CD4-positive, alpha-beta T cell treated with Interleukin-4 for 4 hours (primary cell): ENCODE measurements around the gene AUTS2.

Source experiments
- DNase-seq: peaks from one replicate; pipeline ENCODE4 v3.0.0-alpha.2; 2020

The AUTS2 gene

GRCh38 chr7:69692611-69693010 lies 94.3 kb downstream of the AUTS2 start:
- DNase-seq, result no peak

GRCh38 chr7:69693042-69693441 lies 94.8 kb downstream of the AUTS2 start:
- no peak for DNase-seq

DNA sequence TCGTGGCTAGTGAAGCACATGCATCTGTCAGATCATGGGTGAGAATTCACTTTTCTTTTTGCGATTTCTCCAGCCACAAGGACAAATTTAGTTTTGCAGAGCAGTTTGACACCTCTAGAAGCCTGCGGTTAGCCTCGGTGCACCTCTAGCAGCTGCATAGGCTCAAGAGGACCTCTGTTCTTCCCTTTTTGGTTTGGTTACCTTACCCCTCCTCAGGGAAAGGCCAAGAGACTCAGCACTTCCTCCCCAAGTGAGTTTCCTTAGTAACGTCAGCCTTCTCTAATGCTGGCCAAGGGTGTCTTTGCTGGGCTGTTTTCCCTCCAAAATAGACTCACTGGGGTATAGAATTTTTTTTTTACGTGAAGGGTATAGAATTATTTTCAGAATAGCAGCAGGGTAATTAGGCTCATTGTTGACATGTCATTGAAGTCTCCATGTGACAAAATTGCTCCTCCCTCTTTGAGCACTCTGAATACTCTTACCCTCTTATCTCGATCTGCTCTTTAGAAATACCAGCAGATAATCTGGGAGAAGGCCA lies 97.8 kb downstream of the AUTS2 start:
- DNase-seq, result peak; percentile 2

DNA sequence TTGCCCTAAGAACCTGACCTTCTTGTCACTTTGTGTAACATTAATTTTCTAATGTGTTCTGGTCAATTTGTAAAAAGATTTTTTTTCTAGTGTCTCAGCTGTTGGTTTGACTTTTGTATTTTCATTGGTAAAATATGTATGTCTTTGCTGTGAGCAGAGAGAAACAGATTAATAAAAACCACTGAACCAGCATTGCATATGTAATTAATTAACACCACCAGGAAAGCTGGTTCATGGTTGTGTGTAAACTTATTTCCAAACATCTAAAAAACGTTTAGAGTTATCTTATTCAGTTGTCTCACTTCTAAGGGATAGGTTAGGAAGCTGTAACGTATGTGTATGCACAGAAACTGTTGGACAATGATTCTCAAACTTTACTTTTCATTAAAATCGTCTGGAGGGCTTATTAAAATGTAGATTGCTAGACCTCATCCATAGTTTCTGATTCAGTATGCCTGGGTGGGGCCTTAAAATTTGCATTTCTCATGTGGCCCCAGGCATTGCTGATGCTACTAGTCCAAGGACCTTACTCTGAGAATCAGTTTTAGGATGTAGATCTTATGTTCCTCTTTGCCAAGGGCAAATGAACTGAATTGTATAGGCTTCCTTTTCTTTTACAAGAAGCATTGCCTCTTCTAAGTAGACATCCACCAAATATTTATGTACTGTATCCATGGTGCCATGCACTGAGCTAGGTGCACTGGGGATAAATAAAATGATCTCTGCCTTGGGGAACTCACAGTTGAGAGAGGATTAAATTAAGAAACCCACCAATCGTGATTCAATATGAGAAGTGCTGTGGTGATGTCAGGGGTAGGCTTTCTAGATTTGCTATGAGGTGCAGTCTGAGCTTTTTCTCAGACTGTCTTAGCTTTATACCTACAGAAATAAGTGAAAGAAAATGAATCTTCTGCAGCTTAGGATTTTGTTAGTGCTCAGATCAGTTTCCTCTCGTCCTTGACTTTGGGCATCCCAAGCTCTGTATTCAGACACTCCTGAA lies 98.7 kb downstream of the AUTS2 start:
- DNase-seq, result no peak

DNA sequence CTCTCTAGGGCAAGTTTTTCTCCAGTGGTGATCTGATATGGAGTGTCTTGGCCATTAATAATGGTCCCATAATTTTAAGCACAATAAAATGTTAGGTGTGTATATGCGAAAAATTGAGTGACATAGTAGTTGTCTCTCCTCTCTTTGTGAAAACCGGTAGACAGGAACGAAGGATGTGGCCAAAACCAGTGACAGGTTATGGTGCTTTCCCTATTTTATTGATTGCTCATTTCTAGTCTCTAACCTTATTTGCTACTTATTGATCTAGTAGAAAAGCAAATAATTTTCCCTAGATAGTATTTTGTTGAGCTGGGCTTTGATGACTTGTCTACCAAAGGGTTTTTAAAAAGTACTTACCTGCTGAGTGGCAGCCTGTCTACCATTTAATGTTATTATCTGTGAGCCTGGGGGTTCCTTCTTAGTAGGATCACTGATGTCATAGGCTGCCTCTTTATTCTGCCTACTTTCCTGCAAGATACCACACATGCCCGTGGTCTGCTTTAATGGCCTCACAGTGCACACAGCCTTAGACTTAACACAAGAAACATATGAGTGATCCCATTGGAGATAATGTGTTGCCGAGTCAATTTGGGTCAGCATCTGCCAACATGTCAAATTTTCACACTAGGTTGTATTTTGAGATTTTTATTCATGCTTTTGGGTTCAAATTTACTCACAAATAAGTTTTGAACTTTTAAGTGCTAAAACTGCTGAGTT lies 100.0 kb downstream of the AUTS2 start:
- DNase-seq, result no peak

GRCh38 chr7:69699931-69700330 lies 101.7 kb downstream of the AUTS2 start:
- DNase-seq, result no peak

GRCh38 chr7:69700331-69700730 lies 102.1 kb downstream of the AUTS2 start:
- no peak for DNase-seq

DNA sequence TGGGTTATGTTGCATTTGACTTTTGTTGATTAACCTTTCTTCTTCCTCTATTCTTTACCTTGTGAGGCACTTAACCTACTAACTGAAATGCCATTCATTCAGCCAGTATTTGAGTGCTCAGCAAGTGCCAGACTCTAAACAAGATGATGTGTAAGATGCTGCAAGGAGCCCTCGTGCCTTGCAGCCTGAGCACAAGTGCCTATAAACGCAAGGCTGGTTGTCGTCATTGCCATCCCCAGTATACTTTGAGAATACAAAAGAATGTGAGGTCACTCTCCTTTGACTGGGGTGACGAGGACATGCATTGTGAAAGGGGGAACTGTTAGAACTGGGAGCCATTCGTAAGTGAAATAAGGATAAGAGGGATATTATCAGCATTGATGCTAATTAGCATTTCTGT lies 103.0 kb downstream of the AUTS2 start:
- no peak for DNase-seq

DNA sequence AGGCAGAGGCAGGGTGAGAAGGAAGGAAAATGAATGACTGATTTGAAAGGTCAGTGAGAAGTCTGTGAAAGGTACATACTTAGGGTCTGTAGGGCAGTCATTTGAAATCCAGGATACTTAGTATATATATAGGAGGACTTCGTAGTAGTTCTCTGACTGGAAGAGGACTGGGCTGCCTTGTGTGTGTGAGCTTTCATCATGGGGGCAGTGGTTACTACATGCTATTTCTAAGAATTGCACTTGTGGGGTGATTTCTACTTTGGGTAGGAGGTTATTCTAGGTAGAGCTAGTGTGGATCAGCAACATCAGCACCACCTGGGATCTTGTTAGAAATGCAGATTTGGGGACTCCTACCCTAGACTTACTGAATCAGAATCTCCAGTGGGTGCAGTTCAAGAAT lies 104.1 kb downstream of the AUTS2 start:
- no peak for DNase-seq

GRCh38 chr7:69703099-69703498 lies 104.8 kb downstream of the AUTS2 start:
- DNase-seq, result no peak

GRCh38 chr7:69706070-69706469 lies 107.8 kb downstream of the AUTS2 start:
- DNase-seq, result no peak

DNA sequence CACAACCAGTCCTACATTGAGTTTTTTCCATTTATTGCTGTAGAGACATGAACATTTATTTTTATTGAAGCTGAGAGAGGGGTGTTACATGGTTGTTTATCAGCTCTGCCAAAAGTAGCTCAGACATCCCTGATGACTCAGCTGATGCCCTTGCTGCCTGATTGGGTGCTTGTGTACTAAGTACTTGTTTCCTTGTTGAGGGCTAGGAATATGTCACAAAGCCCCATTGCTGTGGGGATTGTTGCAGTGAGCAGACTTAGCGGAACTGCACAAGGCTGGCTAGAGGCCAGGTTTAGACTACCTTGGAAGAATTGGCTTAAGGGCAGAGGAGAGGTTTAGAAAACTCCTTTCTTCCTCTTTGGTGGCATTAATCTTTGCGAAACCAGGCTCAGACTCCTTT lies 110.6 kb downstream of the AUTS2 start:
- no peak for DNase-seq

DNA sequence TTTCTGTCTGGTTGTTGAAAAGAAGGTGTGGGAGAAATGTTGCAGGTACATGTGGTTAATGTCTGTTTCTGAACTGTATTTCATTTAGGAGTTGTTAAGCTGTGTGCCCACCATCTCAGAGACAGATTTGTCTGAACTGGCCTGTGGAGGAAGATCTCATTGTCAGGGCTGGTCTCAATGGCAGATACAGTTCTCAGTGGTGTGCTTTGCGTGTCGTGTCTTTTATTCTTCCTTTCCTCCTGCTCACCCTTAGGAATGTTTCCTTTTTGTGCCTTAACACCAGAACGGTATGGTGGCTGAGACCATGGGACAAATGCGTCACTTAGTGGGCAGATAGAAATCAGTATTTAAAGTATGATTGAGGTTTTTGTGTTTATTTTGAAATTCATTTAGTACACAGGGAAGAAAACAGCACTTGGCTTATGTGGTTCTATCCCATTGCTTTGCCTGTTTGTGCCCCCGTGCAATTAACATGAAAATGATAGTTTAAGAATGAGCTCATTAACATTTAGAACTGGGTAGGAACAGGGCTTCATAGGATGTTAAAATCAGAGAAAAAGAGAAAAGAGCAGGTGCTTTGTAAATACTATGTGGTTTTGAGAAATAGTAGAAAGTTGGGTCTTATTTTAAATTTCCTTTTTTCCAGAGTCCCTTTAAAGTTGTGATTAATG lies 112.6 kb downstream of the AUTS2 start:
- DNase-seq, result no peak

GRCh38 chr7:69714886-69715576 lies 116.8 kb downstream of the AUTS2 start:
- no peak for DNase-seq

GRCh38 chr7:69717221-69717620 lies 118.9 kb downstream of the AUTS2 start:
- no peak for DNase-seq

DNA sequence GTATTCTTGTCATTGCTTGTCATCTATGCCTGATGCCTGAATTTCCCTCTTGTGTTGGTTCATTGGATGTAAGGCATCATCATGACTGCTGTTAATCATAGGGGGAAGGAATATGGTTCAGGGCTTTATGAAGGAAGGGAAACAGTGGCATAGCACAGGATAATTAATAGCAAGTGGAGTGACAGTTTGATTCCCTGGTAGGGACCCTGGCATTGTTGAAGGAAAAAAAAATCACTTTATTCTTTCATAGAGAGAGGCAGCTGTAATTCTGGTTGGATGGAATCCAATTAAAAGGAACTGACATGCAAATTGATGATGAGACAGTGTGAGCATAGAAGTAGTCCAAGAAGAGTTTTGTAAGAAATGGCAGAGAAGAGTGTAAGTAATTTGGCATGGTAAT lies 121.4 kb downstream of the AUTS2 start:
- DNase-seq, result no peak

GRCh38 chr7:69722843-69723242 lies 124.6 kb downstream of the AUTS2 start:
- no peak for DNase-seq

DNA sequence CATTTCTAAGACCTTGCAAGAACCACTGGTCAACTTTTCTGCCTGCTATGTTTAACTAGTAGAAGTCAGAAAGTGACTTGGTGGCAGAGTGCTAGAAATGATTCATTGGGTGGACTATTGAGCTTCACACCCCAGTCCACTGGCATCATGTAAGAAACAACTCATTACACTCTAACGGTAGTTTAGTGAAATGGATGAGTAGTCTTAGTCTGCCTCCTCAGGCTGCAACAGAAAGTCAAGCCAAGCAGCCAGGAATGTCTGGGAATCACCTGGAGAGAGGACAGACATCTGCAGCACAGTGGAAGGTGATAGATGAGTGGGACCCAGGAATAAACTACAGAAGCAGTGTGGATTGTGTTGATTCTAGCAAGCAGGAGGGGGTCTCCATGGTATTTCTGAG lies 125.4 kb downstream of the AUTS2 start:
- DNase-seq, result no peak

GRCh38 chr7:69728304-69728703 lies 130.0 kb downstream of the AUTS2 start:
- DNase-seq, result no peak

- DNase-seq, result no peak
Observed at GRCh38 chr7:69732203-69732602, 133.9 kb downstream of the AUTS2 start.

DNA sequence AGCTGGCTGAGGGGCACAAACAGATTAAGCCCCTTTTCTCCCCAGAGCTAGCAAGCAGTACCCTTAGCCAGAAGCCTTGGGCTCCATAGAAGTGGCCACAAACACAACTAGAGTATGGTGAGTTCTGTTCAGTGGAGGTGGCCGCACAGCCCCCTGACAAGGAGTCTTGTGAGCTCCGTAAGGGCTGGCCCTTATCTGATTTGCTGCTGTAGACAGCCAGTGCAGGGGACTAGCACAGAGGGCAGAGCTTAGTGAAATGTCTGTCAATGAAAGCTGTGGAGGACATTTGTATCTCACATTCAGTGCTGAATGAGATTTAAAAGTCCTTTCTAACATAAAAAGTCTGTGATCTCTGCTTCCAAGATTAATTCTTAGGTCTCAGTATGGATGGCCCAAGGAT lies 137.3 kb downstream of the AUTS2 start:
- no peak for DNase-seq

DNA sequence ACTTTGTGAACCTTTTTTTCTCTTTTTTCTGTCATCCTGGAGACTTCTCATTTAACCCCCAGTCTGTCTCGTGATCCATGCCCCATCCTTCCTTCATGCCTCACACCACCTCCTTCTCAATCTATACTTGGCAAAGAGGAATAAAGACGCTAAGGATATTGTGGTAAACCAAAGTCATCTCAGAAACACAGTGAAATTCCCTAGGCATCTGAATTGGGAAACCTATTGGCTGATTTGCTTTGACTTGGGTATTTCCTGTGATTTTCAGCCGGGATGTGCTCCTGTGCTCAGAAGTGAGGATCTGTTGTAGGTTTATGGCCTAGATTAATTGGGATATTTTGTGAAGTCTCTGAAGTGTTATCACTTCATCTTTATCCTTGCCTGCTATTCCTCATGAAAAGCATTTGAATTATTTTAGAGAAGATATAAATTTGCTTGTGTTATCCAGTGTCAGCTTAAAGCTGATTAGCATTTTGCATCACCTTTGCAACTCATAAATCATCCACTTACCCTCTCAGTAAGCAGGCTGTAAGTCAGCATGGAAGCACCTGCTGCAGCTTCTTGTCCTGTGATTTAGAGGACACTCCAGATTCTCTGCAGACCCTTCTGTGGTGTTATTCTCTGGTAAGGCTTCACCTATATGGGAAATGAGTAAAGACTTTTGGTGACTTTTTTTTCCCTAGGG lies 138.0 kb downstream of the AUTS2 start:
- DNase-seq, result no peak
